GM18951 (cell line): Measurements from ENCODE around the gene HS6ST3.

Experiments used
- POLR2A ChIP-seq: IDR thresholded peaks from 4 replicates; pipeline ENCODE4 v1.6.1; 2011; ENCODE audit warnings: mild to moderate bottlenecking; ENCODE audit not compliant: insufficient read length, insufficient read depth; ENCODE audit errors: extremely low read depth
- in situ Hi-C: fragments of 300-500 bp; cut with MboI; formaldehyde crosslinking; loops from one replicate; pipeline ENCODE4 v1.12.0; 2022; ENCODE audit warnings: low sequenced_read_pairs, mixed read lengths, inconsistent platforms; ENCODE audit not compliant: unreplicated experiment

Gene HS6ST3

DNA sequence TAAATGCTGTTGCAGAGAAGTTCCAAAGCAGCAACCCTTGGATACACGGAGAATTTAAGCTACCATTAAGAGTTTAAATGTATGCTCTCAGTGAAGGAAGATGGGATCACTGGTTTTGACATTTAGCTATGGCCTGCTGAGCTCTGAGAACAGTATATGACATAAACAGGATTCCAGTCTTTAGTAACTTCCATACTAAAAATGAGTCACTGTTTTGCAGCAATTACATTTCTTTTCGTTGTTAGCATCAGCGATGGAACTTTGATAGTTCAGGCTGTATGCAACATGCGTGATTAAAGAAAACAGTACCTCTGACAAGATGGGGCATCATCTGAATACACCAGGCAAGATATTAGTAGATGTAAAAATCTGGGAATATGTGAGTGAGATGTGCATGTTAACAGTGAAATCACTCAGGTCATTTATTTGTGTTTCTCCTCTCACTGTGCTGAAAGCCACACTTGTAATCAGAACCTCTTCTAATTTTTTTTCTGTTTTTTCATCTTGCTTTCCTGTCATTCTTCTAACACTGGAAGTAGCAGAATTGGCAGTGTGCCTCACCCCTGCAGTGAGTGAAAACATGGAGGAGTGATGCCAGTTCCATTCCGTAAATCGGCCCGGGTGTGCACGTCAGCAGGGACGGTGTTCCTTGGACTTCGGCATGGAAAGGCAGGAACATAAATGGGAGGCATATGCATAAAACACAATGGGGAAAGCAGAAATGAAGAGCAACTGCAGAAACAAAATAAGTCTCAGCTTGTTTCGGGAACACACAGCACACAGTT lies 542.8 kb downstream of the HS6ST3 start:
- TF ChIP-seq POLR2A, result no peak

DNA sequence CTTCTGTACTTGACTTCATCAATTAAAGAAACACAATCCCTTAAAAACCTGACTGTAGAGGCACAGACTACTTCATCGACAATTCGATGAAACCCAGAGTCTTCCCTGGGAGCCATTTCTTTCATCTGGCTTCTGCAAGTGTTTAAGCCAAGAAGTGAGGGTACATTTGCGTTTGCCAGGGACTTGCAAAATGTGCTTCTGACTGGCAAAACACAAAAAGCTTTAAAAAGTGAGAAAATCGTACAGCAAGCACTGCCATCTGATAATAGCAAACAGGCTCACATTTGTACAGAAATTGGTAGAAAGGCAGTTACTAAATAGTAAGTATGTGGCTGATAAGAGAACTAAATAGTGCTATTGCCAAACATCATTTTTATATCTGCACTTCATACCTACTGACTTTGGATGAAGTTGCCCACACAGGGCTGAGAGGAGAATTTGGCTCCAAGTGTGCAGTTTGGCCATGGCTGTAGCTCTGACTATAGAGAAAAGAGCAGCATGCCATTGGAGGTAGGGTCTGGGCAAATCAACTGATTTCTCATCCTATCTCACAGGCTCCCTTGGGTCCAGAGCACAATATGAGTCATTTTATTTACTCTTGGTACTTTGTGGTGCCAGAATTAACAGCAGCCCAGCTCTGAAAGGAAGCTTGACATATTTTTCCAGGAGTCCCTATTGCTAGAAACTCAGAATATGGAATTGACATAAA lies 546.2 kb downstream of the HS6ST3 start:
- no peak for TF ChIP-seq POLR2A
- in situ Hi-C loops, result no loop called here

More for the DNA sequence above, 542.8 kb downstream of the HS6ST3 start:
- in situ Hi-C loops, result no loop called here

DNA sequence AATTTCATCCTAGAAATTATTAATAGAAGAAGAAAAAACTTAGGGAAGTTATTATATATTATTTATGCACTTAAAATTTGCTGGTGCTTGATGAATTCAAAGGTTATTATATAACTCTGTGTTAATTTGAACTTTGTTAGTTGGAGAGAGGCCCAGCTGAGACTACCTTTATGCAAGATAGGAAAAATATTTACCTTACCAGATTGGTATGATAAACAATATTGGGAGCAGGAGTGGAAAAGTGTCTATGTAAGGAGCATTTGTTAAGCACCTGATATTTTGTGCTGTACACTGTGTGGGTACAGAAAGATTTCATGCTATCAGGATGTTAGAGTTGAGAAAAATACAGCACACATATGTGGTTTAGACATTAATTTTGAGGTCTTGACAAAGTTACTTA lies 547.1 kb downstream of the HS6ST3 start:
- in situ Hi-C loops, result no loop called here
- TF ChIP-seq POLR2A, result no peak

DNA sequence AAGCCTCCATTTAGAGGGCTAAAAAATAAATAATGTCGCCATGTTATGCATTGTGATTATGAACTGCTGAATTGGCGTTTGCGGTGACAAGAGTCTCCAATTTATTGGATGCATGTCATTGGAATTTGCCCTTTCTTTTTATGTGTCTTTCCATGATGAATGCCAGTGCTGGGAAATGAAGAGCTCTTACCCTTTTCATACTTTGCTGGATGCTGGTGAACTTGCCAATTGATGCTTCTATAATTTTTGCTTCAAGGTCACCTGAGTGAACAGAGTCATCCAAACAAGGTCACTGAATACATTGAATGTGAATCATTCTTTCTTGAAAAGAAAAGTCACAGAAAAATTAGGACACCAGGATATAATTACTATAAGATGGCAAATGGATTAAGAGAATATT lies 556.2 kb downstream of the HS6ST3 start:
- in situ Hi-C loops, result no loop called here
- no peak for TF ChIP-seq POLR2A

DNA sequence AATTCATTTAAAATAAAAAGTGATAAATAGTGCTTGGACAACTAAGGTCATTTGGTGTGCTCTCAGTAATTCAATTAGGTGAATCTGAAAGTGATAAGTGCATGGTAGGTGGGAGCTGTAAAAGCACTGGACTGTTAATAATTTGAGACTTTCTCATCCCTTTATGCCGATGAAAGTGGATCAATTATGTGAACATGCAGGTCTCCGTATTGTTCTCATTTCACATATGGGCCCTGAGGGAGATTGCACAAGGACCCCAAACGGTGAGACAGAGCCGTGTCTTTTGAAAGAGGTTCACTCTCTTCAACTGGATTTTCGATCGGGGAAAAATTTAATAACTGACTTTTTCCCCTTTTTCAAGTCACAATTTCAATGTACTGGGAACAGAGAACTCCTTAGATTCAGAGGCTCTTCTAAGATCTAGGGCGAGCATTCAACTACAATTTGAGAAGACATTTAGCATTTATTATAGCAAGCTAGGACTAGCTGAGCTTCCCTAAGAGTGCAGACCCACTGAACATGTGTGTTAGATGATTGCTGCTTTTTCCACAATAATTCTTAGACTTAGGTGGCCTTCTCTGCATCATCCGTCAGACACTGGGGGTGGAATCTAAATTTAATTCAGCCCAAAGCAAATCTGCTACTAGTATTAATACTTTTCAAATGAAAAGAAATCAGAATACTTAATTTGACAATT lies 556.8 kb downstream of the HS6ST3 start:
- no peak for TF ChIP-seq POLR2A
- in situ Hi-C loops, result no loop called here

DNA sequence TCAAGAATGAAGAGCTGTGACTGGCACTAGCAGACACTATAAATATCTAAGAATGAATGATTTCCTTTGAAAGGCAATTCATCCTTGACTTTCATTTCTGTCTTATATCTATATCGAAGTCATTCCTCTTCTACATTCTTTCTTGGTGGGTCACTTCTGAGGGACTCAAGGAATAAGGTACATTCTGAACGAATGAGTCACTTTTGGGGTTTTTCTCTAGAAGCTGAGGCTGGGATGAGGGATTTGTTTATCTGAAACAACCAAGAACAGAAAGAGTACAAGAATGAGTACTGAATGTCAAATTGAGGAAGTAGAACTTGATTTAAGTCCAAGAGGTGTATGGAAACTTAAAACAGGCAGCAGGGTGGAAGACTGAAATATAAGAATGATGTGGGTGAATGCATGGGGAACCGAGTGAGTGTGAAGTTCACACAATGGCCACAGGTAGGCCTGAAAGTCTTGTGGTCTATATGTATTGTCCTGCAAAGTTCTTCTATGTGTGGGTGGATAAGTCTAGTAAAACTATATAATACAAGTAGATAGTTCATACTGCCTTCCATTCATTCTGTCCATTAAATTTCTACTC lies 560.5 kb downstream of the HS6ST3 start:
- in situ Hi-C loops, result no loop called here
- TF ChIP-seq POLR2A, result no peak

DNA sequence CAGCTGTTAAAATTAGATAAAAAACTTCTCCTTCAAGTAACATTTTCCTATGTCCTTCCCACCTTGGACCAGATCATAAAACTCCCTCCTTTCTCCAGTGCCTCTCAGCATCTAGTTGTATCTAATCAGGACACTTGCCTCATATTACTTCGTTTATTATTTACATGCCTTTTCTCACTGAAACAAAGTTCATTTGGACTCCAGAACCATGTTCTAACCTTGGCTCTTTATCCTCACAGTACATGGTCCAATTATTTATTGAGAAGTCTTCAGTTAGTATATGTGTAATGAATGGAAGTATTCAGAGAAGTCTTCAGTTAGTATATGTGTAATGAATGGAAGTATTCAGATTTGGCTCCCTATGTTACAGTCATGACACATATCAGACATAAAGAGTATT lies 561.7 kb downstream of the HS6ST3 start:
- in situ Hi-C loops, result no loop called here
- TF ChIP-seq POLR2A, result no peak

DNA sequence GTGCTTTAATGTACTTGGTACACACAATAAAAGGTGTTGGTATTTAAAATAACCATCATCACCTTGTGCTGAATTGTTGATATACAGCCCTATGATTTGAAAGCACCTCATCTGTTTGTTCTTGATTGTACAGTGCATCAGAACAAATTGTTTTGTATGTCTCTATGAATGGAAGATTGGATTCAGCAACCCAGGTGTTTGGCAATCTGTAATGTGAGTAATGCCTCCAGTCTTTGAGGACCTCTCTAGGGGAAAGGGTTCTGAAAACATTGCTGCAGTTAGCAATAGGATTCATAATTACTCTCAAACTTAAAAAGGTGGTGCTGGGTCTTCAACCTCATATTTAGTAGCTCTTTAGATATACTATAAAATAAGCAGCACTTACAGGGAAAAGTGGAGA lies 562.6 kb downstream of the HS6ST3 start:
- in situ Hi-C loops, result no loop called here
- TF ChIP-seq POLR2A, result no peak

DNA sequence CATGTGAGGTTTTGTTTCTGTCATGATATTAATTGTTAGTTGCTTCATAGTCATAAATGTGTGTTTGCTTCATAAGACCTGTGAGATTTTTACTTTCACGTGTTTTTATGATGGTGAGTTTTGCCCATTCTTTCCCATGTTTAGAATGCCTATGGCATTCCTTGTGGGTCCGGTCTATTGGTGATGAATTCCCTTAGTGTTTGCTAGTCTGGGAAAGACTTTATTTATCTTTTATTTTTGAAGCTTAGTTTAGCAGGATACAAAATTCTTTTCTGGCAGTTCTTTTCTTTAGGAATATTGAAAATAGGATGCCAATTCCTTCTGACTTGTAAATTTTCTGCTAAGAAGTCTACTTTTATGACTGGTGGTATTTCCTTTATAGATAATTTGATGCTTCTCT lies 571.7 kb downstream of the HS6ST3 start:
- in situ Hi-C loops, result no loop called here
- TF ChIP-seq POLR2A, result no peak

DNA sequence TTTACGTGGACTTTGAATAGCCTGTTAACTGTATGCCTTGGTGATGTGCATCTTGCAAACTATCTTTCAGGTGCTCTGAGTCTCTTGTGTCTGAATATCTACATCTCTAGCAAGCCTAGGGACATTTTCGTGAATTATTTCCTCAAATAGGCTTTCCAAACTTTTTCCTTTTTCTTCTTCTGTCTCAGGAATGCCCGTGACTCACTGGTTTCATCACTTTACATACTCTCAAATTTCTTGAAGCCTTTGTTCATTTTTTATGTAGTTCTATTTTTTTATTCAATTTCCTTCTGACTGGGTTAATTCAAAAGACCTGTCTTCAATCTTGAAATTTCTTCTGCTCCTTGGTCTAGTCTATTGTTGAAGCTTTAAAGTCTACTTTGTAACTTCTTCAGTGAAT lies 572.1 kb downstream of the HS6ST3 start:
- TF ChIP-seq POLR2A, result no peak
- in situ Hi-C loops, result no loop called here

DNA sequence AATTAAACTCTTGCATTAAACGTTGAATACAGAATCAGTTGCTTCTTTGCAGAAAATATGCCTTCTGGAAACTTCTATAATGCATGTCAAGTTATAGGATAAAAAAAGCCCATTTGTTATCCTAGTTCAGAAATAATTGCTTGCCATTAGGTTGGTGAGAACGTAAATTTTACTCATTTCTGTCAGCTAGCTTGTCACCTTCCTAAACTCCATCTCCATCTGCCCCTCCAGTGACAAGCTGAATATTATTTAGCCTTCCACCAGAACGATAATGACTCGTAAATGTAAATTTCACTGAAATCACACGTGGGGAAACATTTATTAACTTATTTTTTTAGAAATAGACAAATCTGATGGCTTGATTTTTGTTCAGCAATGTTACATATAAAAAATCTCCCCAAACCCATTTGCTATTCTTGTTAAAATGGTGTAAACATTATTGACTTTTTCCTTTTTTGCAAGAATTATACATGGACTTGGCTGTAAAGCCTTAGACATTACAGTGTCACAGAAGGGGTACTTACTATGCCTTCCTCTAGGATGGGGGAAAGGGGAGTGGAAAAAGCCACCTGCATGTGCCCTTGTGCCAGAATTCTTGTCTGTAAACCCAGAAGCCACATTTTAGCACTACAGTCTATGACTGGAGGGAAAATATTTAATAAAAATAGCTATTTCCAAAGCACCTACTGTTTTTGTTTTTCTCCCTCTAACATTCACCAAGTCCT lies 577.5 kb downstream of the HS6ST3 start:
- in situ Hi-C loops, result no loop called here
- TF ChIP-seq POLR2A, result no peak

DNA sequence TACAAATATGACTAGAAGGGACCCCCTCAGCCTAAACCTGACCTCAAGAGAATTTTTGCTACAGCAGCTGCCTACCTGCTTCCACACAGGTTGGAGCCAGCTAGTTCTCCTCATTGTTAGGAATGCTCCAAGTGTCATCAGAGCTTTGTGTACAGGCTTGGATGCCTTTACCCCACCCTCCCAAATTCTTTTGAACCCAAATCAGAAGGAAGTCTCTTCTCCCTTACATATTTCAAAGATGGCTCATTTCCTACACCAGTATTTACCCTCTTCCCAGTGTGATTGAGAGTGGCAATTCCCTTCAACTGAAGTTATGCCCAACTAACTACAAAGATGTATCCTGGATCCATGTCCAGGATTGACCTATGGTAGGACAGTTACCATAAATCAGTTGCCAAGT lies 581.2 kb downstream of the HS6ST3 start:
- no peak for TF ChIP-seq POLR2A
- in situ Hi-C loops, result no loop called here

DNA sequence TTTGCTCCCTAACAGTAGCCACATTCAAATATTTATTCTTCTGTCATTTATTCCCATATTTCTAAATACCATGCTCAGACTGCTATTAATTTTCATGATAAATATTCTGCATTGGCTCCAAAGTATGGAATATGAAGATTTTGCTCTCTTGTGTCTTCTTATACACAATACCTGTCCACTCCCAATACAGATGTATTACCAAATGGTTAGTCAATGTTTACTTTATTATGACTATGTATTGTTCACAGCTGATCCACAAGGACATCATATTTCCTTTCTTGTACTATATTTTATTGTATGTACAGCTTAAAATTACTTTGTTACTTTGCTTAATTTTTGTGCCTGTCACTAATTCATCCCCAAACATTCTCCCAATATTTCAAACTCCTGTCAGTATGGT lies 582.1 kb downstream of the HS6ST3 start:
- in situ Hi-C loops, result no loop called here
- TF ChIP-seq POLR2A, result no peak
